Karpas-422 (cell line): Measurements from ENCODE around the gene LRRC61. TPM values are rescaled to one million over a fixed set of nuclear protein-coding genes. Genes with fewer than 3 reads are reported as not detected.
"Not testable (repeated sequence)": the region's sequence is repeated elsewhere in the genome, so short reads cannot be mapped to it uniquely, and the experiment has no call there.

Experiments
- DNase-seq: peaks from one replicate; pipeline ENCODE4 v3.0.0-alpha.2; 2015
- H2AFZ ChIP-seq: fragments of 200-600 bp; sonication (generic); 2 replicates; pipeline ENCODE4 v1.6.1; 2014; ENCODE audit warnings: antibody characterized with exemption, low read length, mixed read lengths
- H3K27ac ChIP-seq: fragments of 200-600 bp; sonication (generic); 2 replicates; pipeline ENCODE4 v1.5.1; 2014; ENCODE audit warnings: mild to moderate bottlenecking, low read length, moderate library complexity
- H3K27me3 ChIP-seq: fragments of 200-600 bp; sonication (generic); 2 replicates; pipeline ENCODE4 v1.6.1; 2014; ENCODE audit warnings: low read length, mixed read lengths
- H3K36me3 ChIP-seq: fragments of 200-600 bp; sonication (generic); 2 replicates; pipeline ENCODE4 v1.6.1; 2014; ENCODE audit warnings: low read length, mixed read lengths; ENCODE audit not compliant: insufficient read depth
- H3K4me1 ChIP-seq: fragments of 200-600 bp; sonication (generic); 2 replicates; pipeline ENCODE4 v1.6.1; 2014; ENCODE audit warnings: mild to moderate bottlenecking, low read length, mixed read lengths
- H3K4me2 ChIP-seq: fragments of 200-600 bp; sonication (generic); 2 replicates; pipeline ENCODE4 v1.6.1; 2014; ENCODE audit warnings: low read length, low read depth, mild to moderate bottlenecking; ENCODE audit not compliant: poor library complexity, severe bottlenecking
- H3K4me3 ChIP-seq: fragments of 200-600 bp; sonication (generic); 2 replicates; pipeline ENCODE4 v1.5.1; 2014; ENCODE audit warnings: mild to moderate bottlenecking, antibody characterized with exemption, low read length, mixed read lengths
- H3K79me2 ChIP-seq: fragments of 200-600 bp; sonication (generic); 2 replicates; pipeline ENCODE4 v1.6.1; 2014; ENCODE audit warnings: mild to moderate bottlenecking, low read length, mixed read lengths
- H3K9ac ChIP-seq: fragments of 200-600 bp; sonication (generic); 2 replicates; pipeline ENCODE4 v1.6.0; 2014; ENCODE audit warnings: low read length
- H3K9me2 ChIP-seq: fragments of 200-600 bp; sonication (generic), shearing (Covaris generic); replicated peaks from 2 replicates; pipeline ENCODE4 v1.6.0; 2014; ENCODE audit warnings: mild to moderate bottlenecking, low read length, moderate library complexity; ENCODE audit not compliant: insufficient read depth
- H3K9me3 ChIP-seq: fragments of 300-700, 200-600 bp; sonication (generic); 2 replicates; pipeline ENCODE4 v1.6.1; 2014; ENCODE audit warnings: low read length, mixed read lengths
- H4K20me1 ChIP-seq: fragments of 200-600 bp; sonication (generic); 2 replicates; pipeline ENCODE4 v1.6.1; 2014; ENCODE audit warnings: mild to moderate bottlenecking, antibody characterized with exemption, low read length, low read depth; ENCODE audit not compliant: insufficient read depth
- total RNA-seq: library from RNA; depleted of rRNA; stranded (reverse); fragments of >200 nt; shearing (Covaris generic); gene quantifications from 2 replicates; pipeline ENCODE4 v1.2.3, GENCODE V29; 2014; ENCODE audit warnings: low replicate concordance

The LRRC61 gene
- total RNA-seq, 1 experiment from 2014 or later = 4.1 TPM

DNA sequence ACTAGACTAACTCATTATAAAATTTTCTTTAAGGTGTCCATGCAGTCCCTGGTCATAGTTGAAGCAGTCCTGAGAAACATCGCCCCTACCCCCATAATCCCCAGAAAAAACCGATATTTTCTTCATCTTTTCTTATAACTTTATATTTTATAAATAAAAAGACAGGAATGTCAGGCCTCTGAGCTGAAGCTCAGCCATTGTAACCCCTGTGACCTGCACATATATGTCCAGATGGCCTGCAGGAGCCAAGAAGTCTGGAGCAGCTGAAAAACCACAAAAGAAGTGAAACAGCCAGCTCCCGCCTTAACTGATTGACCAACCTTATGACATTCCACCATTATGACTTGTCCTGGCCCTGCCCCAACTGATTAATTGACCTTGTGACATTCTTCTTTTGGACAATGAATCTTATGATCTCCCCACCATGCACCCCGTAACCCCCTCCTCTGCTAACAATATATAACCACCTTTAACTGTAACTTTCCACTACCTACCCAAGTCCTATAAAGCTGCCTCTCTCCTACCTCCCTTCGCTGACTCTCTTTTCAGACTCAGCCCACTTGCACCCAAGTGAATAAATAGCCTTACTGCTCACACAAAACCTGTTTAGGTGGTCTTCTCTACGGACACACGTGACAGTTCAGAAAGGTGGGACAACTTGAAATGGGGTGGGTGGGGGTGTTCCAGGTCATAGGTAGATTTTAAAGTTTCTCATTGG, 10.3 kb upstream of the LRRC61 start:
- H4K20me1 ChIP-seq, H3K36me3 ChIP-seq, H3K27ac ChIP-seq, DNase-seq, H3K4me3 ChIP-seq, H3K9me3 ChIP-seq, H3K9me2 ChIP-seq, H3K4me2 ChIP-seq, H3K4me1 ChIP-seq, H3K27me3 ChIP-seq, H3K79me2 ChIP-seq, H3K9ac ChIP-seq, H2AFZ ChIP-seq: not testable (repeated sequence)

DNA sequence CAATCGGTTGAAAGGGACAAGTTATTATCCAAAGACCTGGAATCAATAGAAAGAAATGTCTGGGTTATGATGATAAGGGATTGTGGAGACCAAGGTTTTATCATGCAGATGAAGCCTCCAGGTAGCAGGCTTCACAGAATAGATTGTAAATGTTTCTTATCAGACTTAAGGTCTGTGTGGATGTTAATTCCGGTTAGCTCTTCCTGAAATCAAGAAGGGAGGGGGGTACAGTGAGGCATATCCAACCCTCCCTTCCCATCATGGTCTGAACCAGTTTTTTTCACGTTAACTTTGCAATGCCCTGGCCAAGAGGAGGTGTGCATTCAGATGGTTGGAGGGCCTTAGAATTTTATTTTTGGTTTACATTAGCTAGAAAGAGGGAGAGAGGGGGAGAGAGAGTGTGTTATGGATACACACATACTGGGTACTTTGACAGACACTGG, 9.8 kb upstream of the LRRC61 start:
- Histone ChIP-seq H3K9me3 (no peaks in the 10 kb centered on the region), H3K27me3 (no peaks in the 10 kb centered on the region), H3K27ac (no peak overlapping the region), H3K4me3 (no peak overlapping the region), H3K9ac (no peak overlapping the region), H3K4me2 (no peak overlapping the region), H3K79me2 (no peaks in the 10 kb centered on the region), H3K36me3 (no peaks in the 10 kb centered on the region), H2AFZ (no peak overlapping the region), H3K4me1 (no peaks in the 10 kb centered on the region), H3K9me2 (no peaks in the 10 kb centered on the region), H4K20me1 (no peaks in the 10 kb centered on the region)
- DNase-seq = no peak

GRCh38 chr7:150313870-150314269, 9.3 kb upstream of the LRRC61 start:
- Histone ChIP-seq H2AFZ (no peak overlapping the region), H3K27me3 (no peaks in the 10 kb centered on the region), H3K9me3 (no peaks in the 10 kb centered on the region), H3K79me2 (no peaks in the 10 kb centered on the region), H3K36me3 (no peaks in the 10 kb centered on the region), H3K9me2 (no peaks in the 10 kb centered on the region), H4K20me1 (no peaks in the 10 kb centered on the region), H3K4me3 (no peak overlapping the region), H3K4me2 (no peak overlapping the region), H3K9ac (no peak overlapping the region), H3K27ac (no peak overlapping the region), H3K4me1 (no peaks in the 10 kb centered on the region)
- DNase-seq = no peak

GRCh38 chr7:150314639-150315239, 8.4 kb upstream of the LRRC61 start:
- Histone ChIP-seq H3K9ac (no peak overlapping the region), H2AFZ (no peak overlapping the region), H4K20me1 (no peaks in the 10 kb centered on the region), H3K4me2 (no peak overlapping the region), H3K4me3 (no peak overlapping the region), H3K9me2 (no peaks in the 10 kb centered on the region), H3K4me1 (no peaks in the 10 kb centered on the region), H3K36me3 (no peaks in the 10 kb centered on the region), H3K9me3 (no peaks in the 10 kb centered on the region), H3K27ac (no peak overlapping the region), H3K79me2 (no peaks in the 10 kb centered on the region), H3K27me3 (no peaks in the 10 kb centered on the region)
- no peak for DNase-seq

- H3K9me2 ChIP-seq, H3K9ac ChIP-seq, H3K27ac ChIP-seq, H3K4me1 ChIP-seq, H2AFZ ChIP-seq, H3K9me3 ChIP-seq, H3K36me3 ChIP-seq, H4K20me1 ChIP-seq, H3K4me3 ChIP-seq, H3K4me2 ChIP-seq, H3K79me2 ChIP-seq, DNase-seq, H3K27me3 ChIP-seq: not testable (repeated sequence)
Measured at GRCh38 chr7:150316987-150317386, 6.2 kb upstream of the LRRC61 start.

- no peak for DNase-seq
- Histone ChIP-seq H3K4me2 (no peak overlapping the region), H2AFZ (no peak overlapping the region), H3K27me3 (no peaks in the 10 kb centered on the region), H3K9me2 (no peaks in the 10 kb centered on the region), H3K4me1 (peaks cover 9% of the 10 kb centered on the region), H3K9me3 (no peaks in the 10 kb centered on the region), H3K4me3 (no peak overlapping the region), H4K20me1 (0 out of 2 replicates have a peak, but pooled peaks cover 2% of the 10 kb centered on the region), H3K9ac (no peak overlapping the region), H3K36me3 (no peaks in the 10 kb centered on the region), H3K79me2 (no peaks in the 10 kb centered on the region; the same call in 1 of the 2 replicates), H3K27ac (no peak overlapping the region)
Measured at GRCh38 chr7:150317748-150318444, 5.3 kb upstream of the LRRC61 start.

DNA sequence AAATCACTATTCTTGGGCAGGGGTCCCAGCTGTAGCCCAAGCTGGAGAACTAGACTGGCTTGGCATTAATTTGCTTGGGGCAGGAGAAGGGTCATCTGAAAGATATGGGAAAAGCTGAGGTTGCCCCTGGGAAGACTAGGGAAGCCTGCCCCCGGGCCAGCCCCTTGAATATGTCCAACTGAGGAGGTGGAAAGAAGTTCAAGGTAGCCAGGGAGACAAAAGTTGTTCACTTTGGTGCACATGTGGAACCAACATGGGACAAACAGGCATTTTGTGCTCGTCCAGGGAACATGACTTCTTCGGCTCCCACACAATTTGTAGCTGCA, 1.4 kb upstream of the LRRC61 start:
- no peaks in the 10 kb centered on the region for H3K27me3 ChIP-seq
- peak overlapping the region; percentile 79 for H3K4me3 ChIP-seq
- 0 out of 2 replicates have a peak, but pooled peaks cover 2% of the 10 kb centered on the region for H4K20me1 ChIP-seq
- no peak overlapping the region for H3K27ac ChIP-seq
- peak overlapping the region; percentile 88; the same call in 1 of the 2 replicates for H3K9ac ChIP-seq
- peak overlapping the region; percentile 67 for H3K4me2 ChIP-seq
- DNase-seq = no peak
- H3K9me2 ChIP-seq = no peaks in the 10 kb centered on the region
- no peaks in the 10 kb centered on the region for H3K9me3 ChIP-seq
- peaks cover 18% of the 10 kb centered on the region for H3K4me1 ChIP-seq
- no peak overlapping the region for H2AFZ ChIP-seq
- peaks cover 21% of the 10 kb centered on the region for H3K79me2 ChIP-seq
- no peaks in the 10 kb centered on the region for H3K36me3 ChIP-seq

DNA sequence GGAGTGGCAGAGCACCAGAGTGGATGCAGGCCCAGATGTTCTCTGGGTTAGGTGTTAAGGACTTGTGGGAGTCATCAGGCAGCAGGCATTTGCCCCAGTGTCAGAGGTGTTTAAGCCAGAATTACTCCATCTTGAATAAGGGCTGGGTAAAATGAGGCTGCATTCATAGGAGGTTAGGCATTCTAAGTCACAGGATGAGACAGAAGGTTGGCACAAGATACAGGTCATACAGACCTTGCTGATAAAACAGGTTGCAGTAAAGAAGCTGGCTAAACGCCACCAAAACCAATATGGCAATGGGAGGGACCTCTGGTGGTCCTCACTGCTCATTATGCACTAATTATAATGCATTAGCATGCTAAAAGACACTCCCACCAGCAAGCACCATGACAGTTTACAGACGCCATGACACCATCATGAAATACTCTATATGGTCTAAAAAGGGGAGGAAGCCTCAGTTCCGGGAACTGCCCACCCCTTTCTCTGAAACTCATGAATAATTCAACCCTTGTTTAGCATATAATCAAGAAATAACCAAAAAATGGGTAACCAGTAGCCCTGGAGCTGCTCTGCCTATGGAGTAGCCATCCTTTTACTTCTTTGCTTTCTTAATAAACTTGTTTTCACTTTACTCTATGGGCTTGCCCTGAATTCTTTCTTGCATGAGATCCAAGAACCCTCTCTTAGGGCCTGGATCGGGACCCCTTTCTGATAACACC, 882 bp upstream of the LRRC61 start:
- peaks cover 18% of the 10 kb centered on the region for H3K4me1 ChIP-seq
- no peaks in the 10 kb centered on the region for H3K9me2 ChIP-seq
- peak overlapping the region; percentile 67 for H3K4me2 ChIP-seq
- 0 out of 2 replicates have a peak, but pooled peaks cover 2% of the 10 kb centered on the region for H4K20me1 ChIP-seq
- peak overlapping the region; percentile 54; the same call in 1 of the 2 replicates for H3K27ac ChIP-seq
- DNase-seq = peak; percentile 72
- no peaks in the 10 kb centered on the region for H3K27me3 ChIP-seq
- peak overlapping the region; percentile 79 for H3K4me3 ChIP-seq
- H3K36me3 ChIP-seq = no peaks in the 10 kb centered on the region
- H3K79me2 ChIP-seq = peaks cover 21% of the 10 kb centered on the region
- peak overlapping the region; percentile 88 for H3K9ac ChIP-seq
- no peaks in the 10 kb centered on the region for H3K9me3 ChIP-seq
- 0 out of 2 replicates have a peak overlapping the region, but pooled peaks have one; percentile 16 for H2AFZ ChIP-seq
